RCC 7860 (cell line): Measurements from ENCODE around the gene ATG101.
A peak's percentile ranks its signal among the peaks of the same experiment; 100 is the strongest.
"Not testable (repeated sequence)": the region's sequence is repeated elsewhere in the genome, so short reads cannot be mapped to it uniquely, and the experiment has no call there.

Source experiments
- DNase-seq: peaks from one replicate; pipeline ENCODE4 v3.0.0-alpha.2; 2015; ENCODE audit warnings: low spot score
- FAIRE-seq: peaks from 2 replicates; lab custom pipeline; 2012; peaks lifted over from hg19 to GRCh38; lab: Jason Lieb, UNC

Gene ATG101

GRCh38 chr12:52093346-52093745, 23.6 kb downstream of the ATG101 start:
- DNase-seq = no peak
- FAIRE-seq = no peak

- FAIRE-seq (no peak), DNase-seq (no peak)
These were observed 26.7 kb downstream of the ATG101 start for GRCh38 chr12:52096332-52097044.

- FAIRE-seq (no peak), DNase-seq (no peak)
These were observed 27.4 kb downstream of the ATG101 start for GRCh38 chr12:52097045-52097666.

- FAIRE-seq, DNase-seq: not testable (repeated sequence)
These were observed 34.8 kb downstream of the ATG101 start for GRCh38 chr12:52104431-52105089.

GRCh38 chr12:52116222-52117125, 46.7 kb downstream of the ATG101 start:
- DNase-seq = peak; percentile 29
- not testable (repeated sequence) for FAIRE-seq

GRCh38 chr12:52117806-52118475, 48.2 kb downstream of the ATG101 start:
- FAIRE-seq (peak; percentile 49), DNase-seq (peak; percentile 7)

DNA sequence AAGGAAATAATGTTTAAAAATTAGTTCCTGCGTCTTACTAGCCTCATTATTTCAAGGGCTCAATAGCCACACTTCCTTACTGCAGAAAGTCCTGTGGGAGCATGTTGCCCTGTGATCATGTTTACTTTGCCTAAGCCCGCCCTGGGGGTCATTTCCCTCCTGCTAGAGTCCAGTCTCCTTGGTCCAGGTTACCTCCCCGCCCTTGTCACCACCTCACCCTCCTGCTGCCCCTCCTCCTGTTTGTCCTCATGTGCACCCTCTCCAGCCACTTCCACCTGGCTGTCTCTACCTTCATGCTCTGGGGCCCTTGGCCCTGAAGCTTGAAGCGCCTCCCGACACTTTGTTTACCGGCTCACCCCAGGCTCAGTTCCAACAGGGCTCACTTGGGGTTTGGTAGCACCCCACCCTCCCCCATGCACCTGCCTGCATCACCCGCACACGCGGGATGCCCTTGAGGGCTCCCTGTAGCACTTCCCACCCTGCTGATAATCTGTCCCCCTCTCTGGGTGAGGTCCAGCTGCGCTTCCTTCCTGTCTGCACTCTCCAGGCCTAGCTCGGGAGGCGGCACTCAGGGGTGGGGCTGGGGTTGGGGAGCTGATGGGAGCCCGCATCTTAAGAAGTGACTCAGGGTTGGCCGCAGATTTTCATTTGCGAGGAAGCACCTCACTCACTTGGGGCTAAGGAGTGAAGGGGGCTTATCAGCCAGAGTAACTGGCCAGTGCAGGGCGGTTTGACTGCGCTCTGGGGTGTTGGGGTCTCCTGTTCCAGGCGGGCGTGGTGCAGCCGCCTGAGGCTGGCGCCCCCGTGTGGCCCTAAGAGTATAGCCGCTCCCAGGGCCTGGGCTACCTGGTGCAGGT, 49.8 kb downstream of the ATG101 start:
- FAIRE-seq (no peak), DNase-seq (peak; percentile 5)

GRCh38 chr12:52120951-52121823, 51.4 kb downstream of the ATG101 start:
- FAIRE-seq (no peak), DNase-seq (peak; percentile 17)

- no peak for FAIRE-seq
- DNase-seq = peak; percentile 5
These were observed 52.2 kb downstream of the ATG101 start for GRCh38 chr12:52121824-52122539.

DNA sequence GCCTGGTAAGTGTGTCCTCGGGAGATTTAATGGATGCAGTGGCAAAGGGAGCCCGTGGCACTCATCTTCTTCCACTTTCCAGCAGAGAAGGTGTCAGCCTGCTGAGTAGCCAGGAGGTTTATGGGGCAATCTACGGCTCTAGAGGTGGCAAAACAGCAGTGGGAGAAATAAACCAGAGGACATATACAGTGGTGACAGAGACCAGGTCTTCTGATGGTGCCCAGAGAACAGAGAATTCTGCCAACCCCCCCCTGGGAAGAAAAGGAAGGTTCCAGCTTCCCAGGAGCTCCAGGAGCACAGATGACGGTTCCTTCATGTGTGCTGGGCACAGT, 52.7 kb downstream of the ATG101 start:
- DNase-seq (no peak), FAIRE-seq (no peak)

DNA sequence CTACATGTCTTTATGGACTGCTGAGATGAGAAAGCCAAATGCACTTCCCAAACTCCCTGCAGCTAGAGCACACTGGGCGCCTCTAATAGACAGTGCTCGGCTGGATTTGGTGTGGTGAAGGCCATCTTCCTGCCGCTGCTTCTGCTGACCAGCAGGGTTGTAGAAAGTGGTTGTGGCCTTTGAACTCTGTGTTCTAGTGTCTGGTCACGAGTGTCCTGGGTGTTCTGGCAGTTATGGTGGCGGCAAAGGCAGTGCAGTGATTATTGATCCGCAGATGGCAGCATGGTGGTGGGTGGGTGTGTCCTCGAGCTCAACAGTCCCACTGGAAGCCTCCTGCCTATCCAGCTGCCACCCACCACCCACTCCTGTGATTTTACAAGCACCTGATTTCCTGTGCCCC, 53.1 kb downstream of the ATG101 start:
- FAIRE-seq (no peak), DNase-seq (no peak)

DNA sequence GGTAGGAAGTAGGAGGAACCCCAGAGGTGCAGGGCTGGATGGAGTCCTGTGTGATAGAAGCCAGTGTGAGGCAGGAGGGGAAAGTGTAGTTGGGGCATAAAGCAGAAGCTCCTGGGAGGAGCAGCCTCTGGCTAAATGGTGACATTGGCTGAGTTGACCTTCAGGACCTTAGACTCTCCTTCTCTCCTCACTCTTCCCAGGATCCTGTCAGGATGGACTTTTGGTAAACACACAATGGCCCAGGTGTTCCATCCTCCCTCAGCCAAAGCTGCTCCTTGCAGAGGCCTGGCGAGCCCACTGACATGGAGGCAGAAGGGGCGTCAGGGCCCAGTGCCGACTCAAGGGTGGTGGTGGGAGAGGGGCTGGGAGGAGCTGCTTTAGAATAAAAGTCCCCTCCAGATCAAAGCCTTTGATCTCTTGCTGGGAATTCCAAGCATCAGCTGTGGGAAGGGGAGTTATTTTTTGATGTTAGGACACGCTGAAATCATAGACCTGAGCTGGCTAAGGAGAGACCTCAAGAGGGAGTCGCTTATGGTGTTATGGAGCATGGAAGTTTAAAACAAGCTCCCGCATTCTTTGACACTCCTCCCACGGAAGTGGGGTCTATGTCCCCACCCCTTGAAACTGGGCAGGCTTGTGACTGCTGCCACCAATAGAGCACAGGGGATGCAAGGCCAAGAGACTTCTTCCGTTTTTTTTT, 53.9 kb downstream of the ATG101 start:
- DNase-seq = no peak
- FAIRE-seq = no peak

- DNase-seq (no peak), FAIRE-seq (no peak)
These were observed 55.7 kb downstream of the ATG101 start for GRCh38 chr12:52125476-52125900.

- FAIRE-seq (no peak), DNase-seq (no peak)
These were observed 56.3 kb downstream of the ATG101 start for GRCh38 chr12:52126050-52126604.
